Left hindlimb (tissue), 1 donor: ENCODE results near the gene HM13.
"Not testable (repeated sequence)": the region's sequence is repeated elsewhere in the genome, so short reads cannot be mapped to it uniquely, and the experiment has no call there.

Source experiments
- DNase-seq: peaks from one replicate; pipeline ENCODE4 v3.0.0-alpha.2; 2018

The HM13 gene

DNA sequence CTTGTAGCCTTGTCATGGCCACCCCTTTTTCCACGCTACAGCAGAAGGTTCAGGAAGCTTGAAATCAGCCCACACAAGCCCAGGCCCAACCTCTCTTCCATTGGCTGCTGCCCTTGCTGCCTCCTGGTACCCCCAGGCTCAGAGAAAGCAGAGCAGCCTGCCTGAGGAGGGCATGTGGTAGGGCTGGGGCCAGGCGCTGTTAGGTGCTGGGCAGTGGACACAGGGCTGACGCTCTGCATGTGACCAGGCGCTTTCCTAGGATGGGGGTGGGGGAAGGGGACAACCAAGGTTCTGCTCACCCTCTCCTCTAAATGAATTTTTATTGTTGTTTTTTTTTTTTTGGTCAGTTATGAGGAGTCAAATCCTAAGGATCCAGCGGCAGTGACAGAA, 54.5 kb downstream of the HM13 start:
- DNase-seq, result no peak

DNA sequence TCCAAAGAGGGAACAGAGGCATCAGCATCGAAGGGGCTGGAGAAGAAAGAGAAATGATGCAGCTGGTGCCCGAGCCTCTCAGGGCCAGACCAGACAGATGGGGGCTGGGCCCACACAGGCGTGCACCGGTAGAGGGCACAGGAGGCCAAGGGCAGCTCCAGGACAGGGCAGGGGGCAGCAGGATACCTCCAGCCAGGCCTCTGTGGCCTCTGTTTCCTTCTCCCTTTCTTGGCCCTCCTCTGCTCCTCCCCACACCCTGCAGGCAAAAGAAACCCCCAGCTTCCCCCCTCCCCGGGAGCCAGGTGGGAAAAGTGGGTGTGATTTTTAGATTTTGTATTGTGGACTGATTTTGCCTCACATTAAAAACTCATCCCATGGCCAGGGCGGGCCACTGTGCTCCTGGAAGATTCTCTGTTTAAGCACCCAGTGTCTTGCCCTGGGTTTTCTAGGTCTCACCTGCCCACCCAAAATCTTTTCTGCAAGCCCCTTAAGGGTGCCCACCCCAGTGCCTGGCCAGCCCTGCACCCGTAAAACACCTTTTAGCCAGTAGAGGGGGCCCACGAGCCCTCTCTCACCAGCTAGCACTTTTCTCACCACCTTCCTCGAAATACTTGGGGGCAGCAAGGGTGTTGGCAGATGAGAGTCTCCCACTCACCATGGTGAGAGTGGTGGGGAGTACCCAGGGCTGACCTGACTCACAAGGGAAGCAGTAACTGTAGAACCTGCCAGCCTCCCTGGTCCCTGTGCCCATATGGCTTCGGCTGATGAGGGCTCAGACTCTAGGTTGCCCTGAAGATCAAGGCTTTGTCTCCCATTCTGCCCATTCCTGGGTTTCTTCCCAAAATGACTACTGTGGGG, 55.1 kb downstream of the HM13 start:
- DNase-seq, result peak; percentile 61

DNA sequence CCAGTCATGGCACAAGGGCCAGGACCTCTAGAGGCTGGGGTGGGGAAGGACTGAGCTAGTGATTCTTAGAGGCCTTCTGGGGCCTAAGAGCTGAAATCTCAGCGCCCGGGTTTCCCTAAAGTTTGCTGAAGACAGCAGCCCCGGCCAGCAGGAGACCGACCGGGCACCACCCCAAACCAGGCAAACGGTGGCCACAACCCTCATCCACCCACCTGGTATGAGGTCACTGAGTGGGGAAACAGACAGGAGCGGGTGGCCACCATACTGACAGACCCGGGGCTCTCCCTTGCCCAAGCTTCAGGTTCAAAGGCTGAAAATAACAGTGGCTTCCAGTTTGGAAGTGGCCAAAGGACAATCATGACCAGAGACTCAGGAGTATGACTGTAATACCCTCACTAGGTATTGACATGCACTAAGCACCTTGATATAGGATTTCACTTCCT, 55.8 kb downstream of the HM13 start:
- no peak for DNase-seq

DNA sequence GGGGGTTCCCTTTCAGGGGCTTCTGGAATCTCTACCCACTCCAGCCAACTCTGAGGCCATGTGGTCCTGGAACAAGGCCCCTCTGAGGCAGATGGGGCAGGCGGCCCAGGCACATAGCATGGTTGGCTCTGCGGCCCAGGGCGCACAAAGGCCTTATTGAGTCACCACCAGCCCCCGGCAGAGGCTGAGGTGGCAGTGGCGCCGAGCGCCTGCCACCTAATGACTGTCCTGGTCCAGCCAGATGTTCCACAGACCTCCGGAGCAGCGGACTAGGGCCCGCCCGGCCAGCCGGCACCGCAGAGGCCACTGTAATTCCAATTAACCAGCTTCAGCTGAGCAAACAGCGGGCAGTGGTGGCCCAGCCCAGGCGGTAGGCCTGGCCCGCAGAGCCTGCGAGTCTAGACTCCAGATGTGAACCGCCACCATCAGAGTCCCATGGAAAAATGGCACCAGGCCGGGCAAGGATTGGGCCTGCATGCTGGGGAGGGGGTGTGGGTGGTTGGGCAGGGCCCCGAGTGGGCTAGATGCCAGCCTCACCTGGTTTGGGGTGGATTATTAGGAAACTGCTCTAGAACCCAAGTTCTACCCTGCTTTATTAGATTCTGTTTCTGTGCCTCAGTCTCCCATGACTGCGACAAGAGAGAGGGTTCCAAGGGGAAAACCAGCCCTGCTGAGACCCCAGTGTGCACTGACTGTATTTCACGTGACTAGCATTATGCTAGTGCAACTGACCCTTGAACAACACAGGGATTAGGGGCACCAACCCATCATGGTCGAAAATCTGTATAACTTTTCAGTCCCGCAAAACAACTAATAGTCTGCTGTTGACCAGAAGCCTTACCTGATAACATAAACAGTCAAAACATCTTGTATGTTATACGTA, 56.7 kb downstream of the HM13 start:
- peak; percentile 86 for DNase-seq

DNA sequence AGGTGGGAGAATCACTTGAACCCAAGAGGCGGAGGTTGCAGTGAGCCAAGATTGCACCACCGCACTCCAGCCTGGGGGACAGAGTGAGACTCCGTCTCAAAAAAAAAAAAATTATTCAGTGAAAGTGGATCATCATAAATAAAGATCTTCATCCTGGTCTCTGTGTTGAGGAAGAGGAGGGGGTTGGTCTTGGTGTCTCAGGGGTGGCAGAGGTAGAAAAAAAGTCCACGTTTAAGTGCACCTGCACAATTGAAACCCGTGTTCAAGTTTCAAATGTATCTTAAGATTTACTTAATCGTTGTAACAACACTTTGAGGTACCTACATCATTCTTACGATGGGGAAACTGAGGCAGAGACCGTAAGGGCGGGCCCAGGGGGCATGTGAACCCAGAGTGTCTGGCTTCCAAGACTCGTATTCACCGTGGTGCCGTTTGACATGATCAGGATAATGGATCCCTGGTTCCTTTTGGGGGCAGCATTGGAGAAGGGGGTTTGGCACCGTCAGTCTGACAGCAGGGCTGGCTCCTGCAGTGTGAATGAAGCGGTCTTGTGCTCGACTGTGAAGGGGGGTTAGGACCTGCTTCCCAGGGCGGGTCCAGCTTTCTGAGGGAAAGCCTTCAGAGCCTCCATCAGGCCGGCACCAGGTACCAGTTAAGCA, 57.9 kb downstream of the HM13 start:
- no peak for DNase-seq

DNA sequence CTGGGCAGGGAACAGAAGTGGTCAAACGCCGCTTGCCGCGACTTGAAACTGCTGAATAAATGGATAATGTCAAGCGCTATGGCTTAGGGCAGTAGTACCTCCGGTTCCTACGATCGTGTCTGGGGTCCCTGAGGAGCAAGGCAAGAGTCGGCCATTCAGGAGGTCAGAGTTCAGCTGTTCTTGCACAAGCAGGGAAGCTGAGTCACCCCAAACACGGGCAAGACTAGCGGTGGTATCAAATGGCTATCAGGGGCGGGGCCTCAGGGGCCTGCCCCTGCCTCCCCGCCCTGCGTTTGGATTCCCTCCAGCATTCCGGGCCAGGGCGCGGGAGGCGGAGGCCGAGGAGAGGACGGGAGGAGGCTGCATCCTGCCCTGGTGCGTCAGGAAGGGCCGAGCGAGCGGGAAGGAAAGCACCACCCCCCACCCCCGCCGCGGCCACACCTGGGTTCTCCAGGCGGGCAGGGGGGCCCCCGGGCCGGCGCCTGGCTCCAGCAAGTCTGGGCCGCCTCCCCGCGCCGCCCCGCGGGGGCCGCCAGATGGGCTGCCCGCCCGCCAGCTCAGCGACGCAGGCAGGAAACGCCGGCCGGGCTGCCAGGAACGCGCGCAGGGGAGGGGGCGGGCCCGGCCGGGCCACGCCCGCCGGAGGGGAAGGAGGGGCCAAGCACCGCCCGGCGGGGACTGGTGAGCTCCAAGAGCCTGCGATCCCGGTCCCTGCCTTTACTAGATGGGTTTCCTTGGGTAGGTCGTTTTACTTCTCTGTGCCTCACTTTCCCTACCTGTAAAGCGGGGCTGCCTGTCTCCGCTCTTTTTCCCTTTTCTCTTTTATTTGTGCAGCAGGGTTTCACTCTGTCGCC, 58.7 kb downstream of the HM13 start:
- DNase-seq, result peak; percentile 98

DNA sequence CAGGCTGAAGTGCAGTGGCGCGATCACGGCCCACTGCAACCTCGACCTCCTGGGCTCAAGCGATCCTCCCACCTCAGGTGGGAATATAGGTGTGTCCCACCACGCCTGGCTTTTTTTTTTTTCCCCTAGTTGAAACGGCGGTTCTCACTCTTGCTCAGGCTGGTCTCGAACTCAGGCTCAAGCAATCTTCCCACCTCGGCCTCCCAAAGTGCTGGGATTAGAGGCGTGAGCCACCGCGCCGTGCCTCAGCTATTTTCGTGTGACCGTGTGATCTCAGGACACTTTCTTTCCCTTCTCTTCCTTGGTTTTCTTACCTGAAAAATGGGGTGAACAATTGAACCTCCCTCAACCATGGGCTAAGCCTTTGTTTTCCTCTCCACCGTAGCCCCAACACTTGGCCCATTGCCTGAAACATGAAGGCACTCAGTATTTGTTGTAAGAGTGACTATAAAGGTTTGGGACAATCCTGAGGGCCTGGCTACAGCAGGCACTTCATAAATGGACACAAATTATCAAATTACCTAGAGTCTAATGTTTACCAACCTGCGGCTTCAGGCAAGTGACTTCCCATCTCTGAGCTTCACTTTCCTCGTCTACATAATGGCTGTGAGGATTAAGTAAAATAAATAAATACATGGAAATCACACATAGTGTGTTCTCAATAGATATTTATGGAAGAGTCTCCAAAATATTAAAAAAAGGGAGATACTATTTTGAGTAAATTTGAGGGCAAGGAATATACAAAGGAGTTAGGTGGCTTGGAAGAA, 59.5 kb downstream of the HM13 start:
- DNase-seq, result no peak

DNA sequence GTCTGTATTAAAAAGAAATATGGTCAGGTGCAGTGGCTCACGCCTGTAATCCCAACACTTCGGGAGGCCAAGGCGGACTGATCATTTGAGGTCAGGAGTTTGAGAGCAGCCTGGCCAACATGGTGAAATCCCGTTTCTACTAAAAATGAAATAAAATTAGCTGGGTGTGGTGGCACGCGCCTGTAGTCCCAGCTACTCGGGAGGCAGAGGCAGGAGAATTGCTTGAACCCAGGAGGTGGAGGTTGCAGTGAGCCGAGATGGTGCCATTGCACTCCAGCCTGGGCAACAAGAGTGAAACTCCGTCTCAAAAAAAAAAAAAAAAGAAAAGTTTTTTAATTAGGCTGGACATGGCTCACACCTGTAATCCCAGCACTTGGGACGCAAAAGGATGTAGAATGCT, 60.7 kb downstream of the HM13 start:
- DNase-seq, result not testable (repeated sequence)

DNA sequence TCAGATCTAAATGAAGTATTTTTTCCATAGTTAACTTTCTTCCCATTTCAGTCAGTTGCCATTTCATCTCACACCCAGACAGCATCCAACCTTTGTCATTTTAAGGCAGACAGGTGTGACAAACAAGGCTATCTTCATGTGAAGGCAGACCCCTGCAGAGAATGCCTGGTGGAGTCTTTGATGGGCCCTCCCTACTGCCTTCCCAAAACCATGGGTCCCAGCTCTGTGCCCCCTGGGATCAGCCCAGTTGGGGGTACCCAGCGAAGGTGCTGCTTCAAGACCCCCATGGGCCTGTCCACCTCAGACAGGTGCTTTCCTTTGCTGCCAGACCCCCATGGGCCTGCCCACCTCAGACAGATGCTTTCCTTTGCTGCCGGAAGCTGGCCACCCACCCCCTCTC, 62.5 kb downstream of the HM13 start:
- DNase-seq, result no peak

DNA sequence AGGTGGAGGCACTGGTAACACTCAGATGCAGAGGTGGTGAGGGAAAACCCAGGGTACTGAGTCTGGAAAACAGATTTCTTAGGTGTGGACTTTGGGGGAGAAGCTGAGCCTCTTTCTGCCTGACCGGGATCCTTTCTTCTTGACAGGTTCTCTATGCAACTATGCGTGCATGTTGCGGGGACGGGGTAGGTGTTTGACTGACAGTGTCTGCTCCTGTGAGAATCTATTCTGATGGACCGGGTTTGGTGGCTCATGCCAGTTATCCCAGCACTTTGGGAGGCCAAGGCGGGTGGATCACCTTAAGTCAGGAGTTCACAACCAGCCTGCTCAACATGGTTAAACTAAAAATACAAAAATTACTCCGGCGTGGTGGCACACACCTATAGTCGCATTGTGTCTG, 63.0 kb downstream of the HM13 start:
- DNase-seq, result no peak

DNA sequence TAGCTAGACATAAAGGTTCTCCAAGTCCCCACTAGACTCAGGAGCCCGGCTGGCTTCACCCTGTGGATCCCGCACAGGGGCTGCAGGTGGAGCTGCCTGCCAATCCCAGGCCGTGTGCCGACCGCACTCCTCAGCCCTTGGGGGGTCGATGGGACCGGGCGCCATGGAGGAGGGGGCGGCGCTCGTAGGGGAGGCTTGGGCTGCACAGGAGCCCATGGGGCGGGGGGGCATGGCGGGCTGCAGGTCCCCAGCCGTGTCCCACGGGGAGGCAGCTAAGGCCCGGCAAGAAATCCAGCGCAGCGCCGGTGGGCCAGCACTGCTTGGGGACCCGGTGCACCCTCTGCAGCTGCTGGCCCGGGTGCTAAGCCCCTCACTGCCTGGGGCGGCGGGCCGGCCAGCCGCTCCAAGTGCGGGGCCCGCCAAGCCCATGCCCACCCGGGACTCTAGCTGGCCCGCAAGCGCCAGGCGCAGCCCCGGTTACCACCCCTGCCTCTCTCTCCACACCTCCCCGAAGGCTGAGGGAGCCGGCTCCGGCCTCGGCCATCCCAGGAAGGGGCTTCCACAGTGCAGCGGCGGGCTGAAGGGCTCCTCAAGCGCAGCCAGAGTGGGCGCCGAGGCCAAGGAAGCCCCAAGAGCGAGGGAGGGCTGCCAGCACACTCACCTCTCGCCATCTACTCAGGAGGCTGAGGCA, 64.4 kb downstream of the HM13 start:
- DNase-seq, result no peak

DNA sequence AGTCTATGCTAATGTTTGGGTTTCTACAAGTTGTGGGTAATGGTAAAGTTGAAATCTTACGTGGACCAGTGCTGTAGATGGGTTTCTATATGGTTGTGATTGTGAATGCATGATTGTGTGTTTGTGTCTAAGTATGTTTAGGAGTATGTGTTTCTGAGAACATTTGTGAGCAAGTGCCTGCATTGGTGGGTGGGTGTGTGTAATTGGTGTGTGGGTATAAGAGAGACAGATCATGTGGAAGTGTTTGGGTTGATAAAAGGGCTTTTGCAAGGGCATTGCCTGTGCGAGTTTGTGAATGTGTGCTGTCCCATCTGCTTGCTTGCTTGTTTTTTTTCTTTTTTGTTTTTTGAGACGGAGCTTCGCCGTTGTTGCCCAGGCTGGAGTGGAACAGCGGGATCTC, 65.0 kb downstream of the HM13 start:
- no peak for DNase-seq

DNA sequence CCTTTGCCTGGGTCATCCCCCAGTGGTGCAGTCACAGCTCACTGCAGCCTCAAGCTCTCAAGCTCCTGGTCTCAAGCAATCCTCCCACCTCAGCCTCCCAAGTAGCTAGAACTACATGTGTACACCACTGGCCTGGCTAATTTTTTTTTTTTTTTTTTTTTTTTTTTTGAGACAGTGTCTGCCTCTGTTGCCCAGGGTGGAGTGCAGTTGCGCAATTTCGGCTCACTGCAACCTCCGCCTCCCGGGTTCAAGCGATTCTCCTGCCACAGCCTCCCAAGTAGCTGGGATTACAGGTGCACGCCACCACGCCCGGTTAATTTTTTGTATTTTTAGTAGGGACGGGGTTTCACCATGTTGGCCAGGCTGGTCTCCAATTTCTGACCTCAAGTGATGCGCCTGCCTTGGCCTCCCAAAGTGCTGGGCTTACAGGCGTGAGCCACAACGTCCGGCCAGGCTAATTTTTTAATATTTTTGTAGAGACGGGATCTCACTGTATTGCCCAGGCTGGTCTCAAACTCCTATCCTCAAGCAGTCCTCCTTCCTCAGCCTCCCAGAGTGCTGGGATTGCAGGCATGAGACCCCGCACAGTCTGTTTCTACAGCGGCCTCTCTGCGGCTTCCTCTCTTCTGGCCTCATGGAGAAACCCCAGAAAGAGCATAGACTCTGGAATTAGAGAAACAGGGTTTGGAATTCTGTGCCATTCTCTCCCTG, 65.9 kb downstream of the HM13 start:
- not testable (repeated sequence) for DNase-seq

DNA sequence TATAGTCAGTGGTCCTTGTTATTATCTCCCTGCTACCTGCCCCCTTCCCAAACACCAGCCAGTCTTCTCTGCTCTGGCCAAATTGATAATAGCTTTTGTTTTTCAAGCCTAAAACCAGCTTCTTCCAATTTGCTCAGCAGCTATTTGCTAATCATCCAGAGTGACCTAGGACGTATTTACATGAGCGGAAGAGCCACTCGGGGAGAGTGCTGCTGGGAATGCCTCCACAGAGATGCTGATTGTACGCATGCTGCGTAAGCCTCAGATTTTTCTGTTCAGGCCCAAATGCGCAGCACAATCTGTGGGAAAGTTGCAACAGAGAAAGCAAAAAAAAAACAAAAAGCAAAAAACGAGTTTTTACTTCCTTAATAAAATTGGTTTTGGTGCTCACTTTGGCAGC, 66.5 kb downstream of the HM13 start:
- no peak for DNase-seq

DNA sequence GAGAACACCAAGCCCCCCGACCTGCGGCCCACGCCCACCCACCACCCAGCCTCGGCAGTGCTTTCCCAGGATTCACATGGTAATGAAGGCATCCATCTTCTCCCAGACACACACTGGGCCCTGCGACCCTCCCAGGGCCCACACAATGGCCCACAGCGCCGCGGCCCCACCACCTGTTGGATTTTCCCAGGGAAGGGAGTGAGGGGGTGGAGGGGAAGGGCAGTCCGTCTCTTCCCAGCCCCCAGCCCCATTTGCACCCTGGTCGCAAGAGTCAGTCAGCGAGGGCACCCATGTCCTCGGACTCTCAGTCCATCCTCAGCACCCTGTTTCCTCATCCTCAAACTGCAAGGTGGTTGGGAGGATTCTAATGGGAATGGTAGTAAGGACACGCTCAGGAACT, 67.1 kb downstream of the HM13 start:
- DNase-seq, result no peak

DNA sequence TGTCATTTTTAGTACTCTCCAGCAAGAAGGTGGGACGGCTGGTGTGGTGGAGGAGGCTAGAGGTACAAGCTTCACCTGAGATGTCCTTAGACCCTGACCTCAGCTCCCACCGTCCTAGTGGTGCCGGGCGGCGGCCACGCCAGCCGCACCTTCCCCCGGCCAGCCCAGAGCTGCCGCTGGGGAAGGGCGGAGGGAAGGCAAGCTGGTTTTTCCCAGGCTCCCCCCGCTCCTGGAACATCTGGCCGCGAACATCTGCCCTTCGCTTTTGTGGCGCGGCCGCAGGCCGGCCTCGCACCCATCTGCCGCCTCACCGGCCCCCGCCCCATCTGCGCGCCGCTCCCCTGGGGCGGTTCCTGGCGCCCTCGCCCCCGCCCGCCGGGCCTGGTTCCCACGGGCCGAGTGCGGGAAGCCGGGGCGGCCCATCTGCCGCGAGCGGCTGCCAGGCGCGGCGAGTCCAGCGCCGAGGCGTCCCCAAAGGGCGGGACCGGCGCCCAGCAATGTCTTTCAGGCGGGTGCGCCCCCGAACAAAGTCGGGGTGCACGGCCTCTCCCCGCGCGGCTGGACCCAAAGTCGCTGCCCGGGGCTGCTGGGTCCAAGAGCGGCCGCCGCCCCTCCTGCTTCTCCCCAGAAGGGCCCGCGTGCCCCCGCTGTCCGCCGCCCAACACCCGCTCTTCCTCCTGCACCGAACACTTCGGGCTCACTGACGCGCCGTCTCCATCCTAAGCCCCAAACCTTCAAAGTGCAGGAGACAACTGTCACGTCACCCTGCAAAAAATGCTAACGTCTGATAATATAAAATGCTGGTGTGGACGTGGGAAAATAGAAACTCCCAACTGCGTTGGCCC, 73.5 kb downstream of the HM13 start:
- peak; percentile 66 for DNase-seq

DNA sequence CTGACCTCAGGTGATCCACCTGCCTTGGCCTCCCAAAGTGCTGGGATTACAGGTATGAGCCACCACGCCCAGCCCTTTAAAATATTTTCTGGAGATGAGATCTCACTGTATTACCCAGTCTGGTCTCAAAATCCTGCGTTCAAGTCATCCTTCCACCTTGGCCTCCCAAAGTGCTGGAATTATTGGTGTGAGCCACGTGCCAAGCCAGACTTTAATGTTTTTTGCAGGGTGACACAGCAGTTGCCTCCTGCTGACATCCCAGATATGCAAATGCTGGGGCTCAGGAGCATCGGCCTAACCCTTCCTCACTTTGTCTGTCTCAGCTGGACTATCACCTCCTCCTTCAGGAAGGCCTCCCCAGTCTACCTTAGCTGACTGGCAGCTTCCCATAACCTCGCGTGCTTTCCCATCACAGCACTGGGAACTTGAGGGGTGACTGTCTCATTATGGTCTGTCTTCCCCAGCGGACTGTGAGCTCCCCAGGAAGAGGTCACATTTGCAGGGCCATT, 76.5 kb downstream of the HM13 start:
- no peak for DNase-seq

DNA sequence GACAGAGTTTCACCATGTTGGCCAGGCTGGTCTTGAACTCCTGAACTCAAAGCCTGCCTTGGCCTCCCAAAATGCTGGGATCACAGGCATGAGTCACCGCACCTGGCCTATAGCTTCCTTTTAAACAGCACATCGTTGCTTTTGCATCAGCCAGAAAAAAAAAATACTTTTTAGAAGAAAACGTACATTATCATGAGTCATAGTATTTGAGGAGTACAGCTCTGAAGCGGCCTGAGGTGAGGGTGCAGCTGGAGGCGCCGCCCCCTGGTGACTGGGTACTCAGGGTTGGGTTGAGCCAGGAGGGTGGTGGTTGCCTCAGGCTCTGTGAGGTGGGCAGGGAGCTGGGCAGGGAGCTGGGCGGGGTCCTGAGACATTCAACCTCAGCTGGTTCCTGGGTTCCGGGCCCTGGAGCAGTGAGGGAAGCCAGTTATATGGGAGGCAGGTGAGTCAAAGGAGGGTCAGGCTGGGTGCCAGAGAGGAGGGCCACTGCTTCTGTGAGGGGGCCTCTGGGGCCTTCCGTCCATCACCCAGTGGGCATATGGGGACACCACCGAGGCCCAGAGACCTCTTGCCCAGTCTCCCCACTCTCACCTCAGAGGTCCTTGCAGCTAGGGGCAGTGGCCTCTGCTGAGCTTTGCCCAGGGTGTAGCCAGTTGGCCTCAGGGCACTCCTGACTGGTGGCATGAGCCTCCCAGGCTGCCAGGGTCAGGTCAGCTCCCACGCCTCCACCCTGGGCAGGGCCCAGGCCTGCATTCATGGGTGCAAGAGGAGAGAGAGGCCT, 79.2 kb downstream of the HM13 start:
- no peak for DNase-seq
